ENCODE results near the gene CRYL1. TPM values are rescaled to one million over a fixed set of nuclear protein-coding genes. Genes with fewer than 3 reads are reported as not detected.

CRYL1 gene
- total RNA-seq, 1 experiment from 2014 or later: 13.4 TPM

DNA sequence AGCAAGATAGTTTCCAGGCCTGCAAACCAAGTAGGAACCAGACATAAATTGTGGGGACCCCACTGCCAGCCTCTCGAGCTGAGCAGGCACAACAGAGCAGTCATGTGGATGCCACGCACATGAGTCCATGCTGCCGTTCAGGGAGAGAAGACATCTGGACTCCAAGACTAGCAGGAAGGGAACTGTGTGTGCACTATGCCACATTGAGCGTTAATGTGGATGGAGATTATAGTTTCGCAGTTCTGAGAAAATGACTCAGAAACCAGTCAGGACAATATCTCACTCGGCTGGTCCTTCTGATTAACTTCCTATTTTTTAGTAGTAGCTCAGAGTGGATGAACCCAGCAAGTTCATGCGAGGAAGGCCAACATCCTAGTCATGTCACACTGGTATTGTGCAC lies 124.9 kb downstream of the CRYL1 start:
- H3K4me3 ChIP-seq (ENCODE audit: low read depth in 2 of 2, low read length in 2 of 2): no peak overlapping the region
- BruUV-seq (replicated peaks): no TSS peak
- DNase-seq (ENCODE audit: low read depth, low spot score) (no peak), ATAC-seq (no peak)
- H3K36me3 ChIP-seq (ENCODE audit: control insufficient read depth, insufficient read depth, low read length): no peaks in the 10 kb centered on the region
- H3K27me3 ChIP-seq (ENCODE audit: control insufficient read depth, insufficient read depth, low read length): no peaks in the 10 kb centered on the region
- intact Hi-C loops (cut with micrococcal nuclease; ENCODE audit: unreplicated experiment): no loop called here
- no peaks in the 10 kb centered on the region for H3K9me3 ChIP-seq (ENCODE audit: control insufficient read depth, insufficient read depth, low read depth, low read length)
- POLR2A ChIA-PET: no interaction called here
- CTCF ChIA-PET: no interaction called here
- H3K4me1 ChIP-seq (ENCODE audit: control insufficient read depth, insufficient read depth, low read length): no peaks in the 10 kb centered on the region
- in situ Hi-C loops (cut with HindIII; ENCODE audit: low pct_unique_long_range_greater_than_20kb, low sequenced_read_pairs): no loop called here
- TF ChIP-seq SIN3A (IDR thresholded peaks at IDR 0.05; ENCODE audit: borderline replicate concordance, insufficient read depth, low read depth, low read length) (no peak), POLR2AphosphoS5 (IDR thresholded peaks at IDR 0.05; ENCODE audit: low read depth, low read length) (no peak), TCF7L2 (IDR thresholded peaks at IDR 0.05; ENCODE audit: low read depth, low read length) (no peak)
- TF ChIP-seq, protein P1, sequence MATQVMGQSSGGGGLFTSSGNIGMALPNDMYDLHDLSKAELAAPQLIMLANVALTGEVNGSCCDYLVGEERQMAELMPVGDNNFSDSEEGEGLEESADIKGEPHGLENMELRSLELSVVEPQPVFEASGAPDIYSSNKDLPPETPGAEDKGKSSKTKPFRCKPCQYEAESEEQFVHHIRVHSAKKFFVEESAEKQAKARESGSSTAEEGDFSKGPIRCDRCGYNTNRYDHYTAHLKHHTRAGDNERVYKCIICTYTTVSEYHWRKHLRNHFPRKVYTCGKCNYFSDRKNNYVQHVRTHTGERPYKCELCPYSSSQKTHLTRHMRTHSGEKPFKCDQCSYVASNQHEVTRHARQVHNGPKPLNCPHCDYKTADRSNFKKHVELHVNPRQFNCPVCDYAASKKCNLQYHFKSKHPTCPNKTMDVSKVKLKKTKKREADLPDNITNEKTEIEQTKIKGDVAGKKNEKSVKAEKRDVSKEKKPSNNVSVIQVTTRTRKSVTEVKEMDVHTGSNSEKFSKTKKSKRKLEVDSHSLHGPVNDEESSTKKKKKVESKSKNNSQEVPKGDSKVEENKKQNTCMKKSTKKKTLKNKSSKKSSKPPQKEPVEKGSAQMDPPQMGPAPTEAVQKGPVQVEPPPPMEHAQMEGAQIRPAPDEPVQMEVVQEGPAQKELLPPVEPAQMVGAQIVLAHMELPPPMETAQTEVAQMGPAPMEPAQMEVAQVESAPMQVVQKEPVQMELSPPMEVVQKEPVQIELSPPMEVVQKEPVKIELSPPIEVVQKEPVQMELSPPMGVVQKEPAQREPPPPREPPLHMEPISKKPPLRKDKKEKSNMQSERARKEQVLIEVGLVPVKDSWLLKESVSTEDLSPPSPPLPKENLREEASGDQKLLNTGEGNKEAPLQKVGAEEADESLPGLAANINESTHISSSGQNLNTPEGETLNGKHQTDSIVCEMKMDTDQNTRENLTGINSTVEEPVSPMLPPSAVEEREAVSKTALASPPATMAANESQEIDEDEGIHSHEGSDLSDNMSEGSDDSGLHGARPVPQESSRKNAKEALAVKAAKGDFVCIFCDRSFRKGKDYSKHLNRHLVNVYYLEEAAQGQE (IDR thresholded peaks at IDR 0.05; ENCODE audit: insufficient read depth in 1 of 2, low read depth in 2 of 2, low read length in 1 of 2): no peak
- TF ChIP-seq, protein P2, sequence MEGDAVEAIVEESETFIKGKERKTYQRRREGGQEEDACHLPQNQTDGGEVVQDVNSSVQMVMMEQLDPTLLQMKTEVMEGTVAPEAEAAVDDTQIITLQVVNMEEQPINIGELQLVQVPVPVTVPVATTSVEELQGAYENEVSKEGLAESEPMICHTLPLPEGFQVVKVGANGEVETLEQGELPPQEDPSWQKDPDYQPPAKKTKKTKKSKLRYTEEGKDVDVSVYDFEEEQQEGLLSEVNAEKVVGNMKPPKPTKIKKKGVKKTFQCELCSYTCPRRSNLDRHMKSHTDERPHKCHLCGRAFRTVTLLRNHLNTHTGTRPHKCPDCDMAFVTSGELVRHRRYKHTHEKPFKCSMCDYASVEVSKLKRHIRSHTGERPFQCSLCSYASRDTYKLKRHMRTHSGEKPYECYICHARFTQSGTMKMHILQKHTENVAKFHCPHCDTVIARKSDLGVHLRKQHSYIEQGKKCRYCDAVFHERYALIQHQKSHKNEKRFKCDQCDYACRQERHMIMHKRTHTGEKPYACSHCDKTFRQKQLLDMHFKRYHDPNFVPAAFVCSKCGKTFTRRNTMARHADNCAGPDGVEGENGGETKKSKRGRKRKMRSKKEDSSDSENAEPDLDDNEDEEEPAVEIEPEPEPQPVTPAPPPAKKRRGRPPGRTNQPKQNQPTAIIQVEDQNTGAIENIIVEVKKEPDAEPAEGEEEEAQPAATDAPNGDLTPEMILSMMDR (IDR thresholded peaks at IDR 0.05): no peak
- no peak overlapping the region for H3K27ac ChIP-seq (ENCODE audit: low read length)

DNA sequence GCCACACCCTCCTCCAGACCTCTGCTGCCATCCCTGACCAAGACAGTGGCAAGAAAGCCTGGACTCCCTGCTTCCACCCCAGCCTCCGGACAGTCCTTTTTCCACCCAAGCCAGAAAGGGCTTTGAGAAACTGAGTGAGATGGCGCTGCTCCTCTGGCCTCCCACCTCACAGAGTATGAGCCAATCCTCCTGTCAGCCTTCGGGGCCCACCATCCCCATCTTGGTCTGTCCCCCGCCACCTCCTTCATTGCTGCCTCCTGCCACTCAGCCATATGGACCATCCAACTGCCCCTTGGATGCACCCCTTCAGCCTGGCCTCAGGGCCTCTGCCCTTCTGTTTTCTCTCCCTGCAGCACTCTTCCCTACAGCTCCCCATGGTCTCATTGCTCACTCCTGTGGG lies 125.7 kb downstream of the CRYL1 start:
- in situ Hi-C loops (cut with HindIII; ENCODE audit: low pct_unique_long_range_greater_than_20kb, low sequenced_read_pairs): no loop called here
- no peaks in the 10 kb centered on the region for H3K4me1 ChIP-seq (ENCODE audit: control insufficient read depth, insufficient read depth, low read length)
- H3K9me3 ChIP-seq (ENCODE audit: control insufficient read depth, insufficient read depth, low read depth, low read length): no peaks in the 10 kb centered on the region
- H3K4me3 ChIP-seq (ENCODE audit: low read depth in 2 of 2, low read length in 2 of 2): no peak overlapping the region
- DNase-seq (ENCODE audit: low read depth, low spot score): no peak
- TF ChIP-seq TCF7L2 (IDR thresholded peaks at IDR 0.05; ENCODE audit: low read depth, low read length) (no peak), POLR2AphosphoS5 (IDR thresholded peaks at IDR 0.05; ENCODE audit: low read depth, low read length) (no peak), SIN3A (IDR thresholded peaks at IDR 0.05; ENCODE audit: borderline replicate concordance, insufficient read depth, low read depth, low read length) (no peak)
- TF ChIP-seq, protein P1 (IDR thresholded peaks at IDR 0.05; ENCODE audit: insufficient read depth in 1 of 2, low read depth in 2 of 2, low read length in 1 of 2): no peak
- TF ChIP-seq, protein P2 (IDR thresholded peaks at IDR 0.05): no peak
- H3K27ac ChIP-seq (ENCODE audit: low read length): no peak overlapping the region
- H3K27me3 ChIP-seq (ENCODE audit: control insufficient read depth, insufficient read depth, low read length): no peaks in the 10 kb centered on the region
- no peak for ATAC-seq
- ChIA-PET POLR2A (no interaction called here), CTCF (no interaction called here)
- no peaks in the 10 kb centered on the region for H3K36me3 ChIP-seq (ENCODE audit: control insufficient read depth, insufficient read depth, low read length)
- no TSS peak for BruUV-seq (replicated peaks)
- intact Hi-C loops (cut with micrococcal nuclease; ENCODE audit: unreplicated experiment): no loop called here

Measured in Panc1 (cell line).